GM12878 (cell line): ENCODE data around the gene FMOD. TPM values are rescaled to one million over a fixed set of nuclear protein-coding genes. Genes with fewer than 3 reads are reported as not detected.

Experiments used
- ATAC-seq: fragments of 200-7000 bp; cut with Tn5 transposase; 3 replicates; pipeline ENCODE4 v1.9.1; 2020; ENCODE audit warnings: mild to moderate bottlenecking, moderate library complexity
- BruUV-seq: library from RNA; stranded (reverse); fragments of 400-500 nt; replicated peaks from 2 replicates; lab custom pipeline; 2021; lab: Mats Ljungman, UMichigan
- CTCF ChIA-PET: fragments of 300-600 bp; sonication (Branson Sonifier 250); formaldehyde crosslinking; extraction: SDS; loops from one replicate; lab custom pipeline; 2021; ENCODE audit warnings: inconsistent platforms; lab: Yijun Ruan, JAX
- POLR2A ChIA-PET: fragments of 350-600 bp; formaldehyde crosslinking; extraction: SDS; loops from one replicate; lab custom pipeline; 2021; ENCODE audit warnings: inconsistent platforms; lab: Charles Lee
- RAD21 ChIA-PET: fragments of 300-600 bp; sonication (Branson Sonifier 250); formaldehyde crosslinking; loops from one replicate; lab custom pipeline; 2023; ENCODE audit warnings: antibody characterized with exemption; ENCODE audit not compliant: unreplicated experiment; lab: Charles Lee
- SMC1A ChIA-PET: fragments of 300-600 bp; sonication (Branson Sonifier 250); formaldehyde crosslinking; loops from one replicate; lab custom pipeline; 2023; ENCODE audit not compliant: unreplicated experiment, uncharacterized antibody; lab: Charles Lee
- DNase-seq: peaks from one replicate; pipeline ENCODE4 v3.0.0-alpha.2; 2011; ENCODE audit warnings: low read depth, low spot score
- FAIRE-seq: peaks from 3 replicates; lab custom pipeline; 2011; peaks lifted over from hg19 to GRCh38; lab: Jason Lieb, UNC
- H2AFZ ChIP-seq: 2 replicates; pipeline ENCODE4 v1.6.0; 2011; ENCODE audit warnings: low read depth, low read length, control low read depth; ENCODE audit not compliant: control insufficient read depth
- H3K27ac ChIP-seq: 2 replicates; pipeline ENCODE4 v1.5.1; 2011; ENCODE audit warnings: control low read depth; ENCODE audit not compliant: control insufficient read depth, insufficient read depth
- H3K27me3 ChIP-seq, 2 experiments: replicated peaks in 1 of 2; 2 replicates each; pipeline versions ENCODE4 v1.6.0 to v1.6.1; 2011; ENCODE audit warnings: low read length in 1 of 2; ENCODE audit not compliant: control insufficient read depth in 2 of 2, insufficient read depth in 2 of 2
- H3K36me3 ChIP-seq, 2 experiments: 2 replicates each; pipeline ENCODE4 v1.5.1; 2011; ENCODE audit warnings: low read length in 1 of 2; ENCODE audit not compliant: control insufficient read depth in 2 of 2, insufficient read depth in 2 of 2
- H3K4me1 ChIP-seq: 2 replicates; pipeline ENCODE4 v1.6.1; 2011; ENCODE audit warnings: mild to moderate bottlenecking, low read length, moderate library complexity, mixed read lengths; ENCODE audit not compliant: control insufficient read depth, insufficient read depth
- H3K4me2 ChIP-seq: 2 replicates; pipeline ENCODE4 v1.6.0; 2011; ENCODE audit warnings: control low read depth; ENCODE audit not compliant: control insufficient read depth, insufficient read depth
- H3K4me3 ChIP-seq: fragments of 200-600 bp; sonication (generic); 2 replicates; pipeline ENCODE4 v1.5.1; 2016
- H3K79me2 ChIP-seq: 2 replicates; pipeline ENCODE4 v1.6.0; 2011; ENCODE audit warnings: low read length; ENCODE audit not compliant: control insufficient read depth, insufficient read depth
- H3K9ac ChIP-seq: 2 replicates; pipeline ENCODE4 v1.8.0; 2011; ENCODE audit warnings: low read length, control low read depth, mixed read lengths; ENCODE audit not compliant: control insufficient read depth, insufficient read depth
- H3K9me3 ChIP-seq: replicated peaks from 3 replicates; pipeline ENCODE4 v1.5.1; 2011; ENCODE audit warnings: mild to moderate bottlenecking, low read length; ENCODE audit not compliant: control insufficient read depth, insufficient read depth
- H4K20me1 ChIP-seq: 2 replicates; pipeline ENCODE4 v1.6.0; 2011; ENCODE audit not compliant: control insufficient read depth, insufficient read depth
- ATF2 ChIP-seq: IDR thresholded peaks from 2 replicates; pipeline ENCODE4 v1.6.1; 2012; ENCODE audit warnings: low read length, inconsistent platforms
- BRCA1 ChIP-seq: IDR thresholded peaks from 2 replicates; pipeline ENCODE4 v1.6.1; 2011; ENCODE audit warnings: low read depth, low read length, improper control_type of control experiment
- EED ChIP-seq: sonication (generic); IDR thresholded peaks from 2 replicates; pipeline ENCODE4 v1.6.1; 2016; ENCODE audit warnings: antibody characterized with exemption, low read depth
- GATAD2B ChIP-seq: fragments of 450-650 bp; conservative IDR thresholded peaks from 2 replicates; pipeline ENCODE4 v1.6.1; 2017; ENCODE audit warnings: low read depth, mild to moderate bottlenecking, moderate library complexity
- HDGF ChIP-seq: fragments of 450-650 bp; IDR thresholded peaks from 2 replicates; pipeline ENCODE4 v1.6.1; 2016; ENCODE audit warnings: antibody characterized with exemption
- IKZF1 ChIP-seq: fragments of 450-650 bp; conservative IDR thresholded peaks from 2 replicates; pipeline ENCODE4 v1.6.1; 2017; ENCODE audit warnings: antibody characterized with exemption, mild to moderate bottlenecking
- IKZF2 ChIP-seq, 2 experiments: fragments of 450-650 bp; IDR thresholded peaks; 2 replicates each; pipeline ENCODE4 v1.6.1; 2017; ENCODE audit warnings: mild to moderate bottlenecking in 2 of 2, moderate library complexity in 2 of 2
- JUNB ChIP-seq: IDR thresholded peaks from 2 replicates; pipeline ENCODE4 v1.6.1; 2016; ENCODE audit warnings: antibody characterized with exemption, mild to moderate bottlenecking
- NFIC ChIP-seq: IDR thresholded peaks from 2 replicates; pipeline ENCODE4 v1.6.1; 2012; ENCODE audit warnings: low read depth, mild to moderate bottlenecking, inconsistent platforms, low read length, moderate library complexity
- NFYB ChIP-seq: IDR thresholded peaks from 2 replicates; pipeline ENCODE4 v1.6.1; 2011; ENCODE audit warnings: low read depth, mild to moderate bottlenecking, low read length, improper control_type of control experiment, moderate library complexity; ENCODE audit not compliant: insufficient read depth
- NR2C2 ChIP-seq: IDR thresholded peaks from 2 replicates; pipeline ENCODE4 v1.6.1; 2011; ENCODE audit warnings: borderline replicate concordance, low read depth; ENCODE audit not compliant: control insufficient read depth, insufficient read length
- NR2F1 ChIP-seq: fragments of 450-650 bp; conservative IDR thresholded peaks from 2 replicates; pipeline ENCODE4 v1.6.1; 2017; ENCODE audit warnings: mild to moderate bottlenecking
- POLR2A ChIP-seq: IDR thresholded peaks from 2 replicates; pipeline ENCODE4 v1.6.1; 2011; ENCODE audit warnings: low read depth, mild to moderate bottlenecking, low read length
- POLR2AphosphoS5 ChIP-seq: IDR thresholded peaks from 2 replicates; pipeline ENCODE4 v1.6.1; 2011; ENCODE audit warnings: mild to moderate bottlenecking, low read length, inconsistent platforms
- RELA ChIP-seq: fragments of 450-650 bp; IDR thresholded peaks from 2 replicates; pipeline ENCODE4 v1.8.0; 2014; ENCODE audit warnings: borderline replicate concordance; ENCODE audit not compliant: partially characterized antibody
- SMARCA5 ChIP-seq: fragments of 450-650 bp; IDR thresholded peaks from 2 replicates; pipeline ENCODE4 v1.6.1; 2017; ENCODE audit warnings: mild to moderate bottlenecking
- YY1 ChIP-seq: IDR thresholded peaks from 2 replicates; pipeline ENCODE4 v1.6.1; 2011; ENCODE audit warnings: low read depth, mild to moderate bottlenecking, low read length
- ZBED1 ChIP-seq: IDR thresholded peaks from 2 replicates; pipeline ENCODE4 v1.6.1; 2016; ENCODE audit warnings: borderline replicate concordance
- WGBS: methylation state at CpG from one replicate; pipeline ENCODE4 v1.1.6; 2016; ENCODE audit warnings: low lambda C conversion rate; ENCODE audit not compliant: insufficient replicate concordance, insufficient coverage; ENCODE audit errors: missing lambda C conversion rate; 5-methylcytosine and 5-hydroxymethylcytosine counted together
- in situ Hi-C: fragments of 300-500 bp; cut with MboI; formaldehyde crosslinking; loops from 9 replicates; pipeline ENCODE4 v1.14.3; 2018; ENCODE audit warnings: mixed read lengths
- intact Hi-C: fragments of 100-400 bp; cut with micrococcal nuclease; formaldehyde crosslinking; loops from one replicate; pipeline ENCODE4 v1.14.2; 2022; ENCODE audit not compliant: unreplicated experiment
- polyA plus RNA-seq, 11 experiments: library from polyadenylated mRNA; depleted of rRNA in 4 of 11; unstranded in 6 of 11; stranded (reverse) in 5 of 11; fragments of >200 nt; fragmentation: Nextera tagmentation in 4 of 11; fragmentation: Illumina TruSeq in 1 of 11; extraction: Ambion mirVana in 4 of 11; extraction: Trizol in 1 of 11; gene quantifications; 1 replicate in 1 of 11; 2 replicates in 10 of 11; pipeline versions ENCODE4 v1.2.1 to v1.2.3, GENCODE V29; 2011 to 2016; ENCODE audit warnings: inconsistent platforms in 2 of 11, missing spikeins in 2 of 11, low read depth in 1 of 11
- total RNA-seq, 4 experiments: library from RNA; depleted of rRNA in 3 of 4; stranded (reverse); fragments of >200 nt in 3 of 4; fragmentation: Illumina TruSeq in 1 of 4; extraction: Trizol in 1 of 4; gene quantifications; 2 replicates each; pipeline versions ENCODE4 v1.2.1 to v1.2.3, GENCODE V29; 2013 to 2021
- TF ChIP-seq, protein P1 (sequence below): fragments of 450-650 bp; conservative IDR thresholded peaks from 2 replicates; pipeline ENCODE4 v1.6.1; 2017; ENCODE audit warnings: mild to moderate bottlenecking, moderate library complexity

The FMOD gene
- total and polyA plus RNA-seq, 10 of the 15 experiments (the other 5 are each of a cell fraction or from before 2014, with no cell fraction given), result 0.03 to 0.26 (median 0.11) TPM; not detected in 7

GRCh38 chr1:203321273-203322052, 29.5 kb downstream of the FMOD start:
- H3K27ac ChIP-seq, result peak overlapping the region; percentile 70
- no peaks in the 10 kb centered on the region for H3K27me3 ChIP-seq
- no peak for FAIRE-seq
- BruUV-seq, result no TSS peak
- no peaks in the 10 kb centered on the region for H3K36me3 ChIP-seq
- ChIA-PET CTCF (interaction anchor here (1.2 to 10.0 kb wide), 13 partner anchors 12 to 282 kb away, joined by 3 to 281 read pairs (median 6); partner anchors contain the start of gene BTG2), POLR2A (interaction anchor here (1.6 to 9.5 kb wide), 4 partner anchors 12 to 35 kb away, joined by 4 to 395 read pairs (median 206); partner anchors contain the start of gene BTG2), SMC1A (interaction anchor here (1.0 to 9.8 kb wide), 6 partner anchors 12 to 57 kb away, joined by 3 to 590 read pairs (median 45); partner anchors contain the start of gene BTG2), RAD21 (interaction anchor here (0.6 to 9.5 kb wide), 7 partner anchors 9 to 51 kb away, joined by 3 to 541 read pairs (median 5); partner anchors contain the start of gene BTG2)
- intact Hi-C loops (loop anchor here (1.0 kb wide), 1 partner anchor 34 kb away; no protein-coding TSS in a partner anchor), in situ Hi-C loops (no loop called here)
- H3K79me2 ChIP-seq, result peaks cover 10% of the 10 kb centered on the region
- peak overlapping the region; percentile 93 for H3K4me2 ChIP-seq
- H3K9ac ChIP-seq, result peak overlapping the region; percentile 24
- peak overlapping the region; percentile 39 for H2AFZ ChIP-seq
- no peak overlapping the region; the same call in 1 of the 2 replicates for H3K4me3 ChIP-seq
- 79% methylated on average over 6 of the region's 6 CpGs for WGBS
- TF ChIP-seq EED, result peak; percentile 25; the same call in 1 of the 2 replicates
- no peak for TF ChIP-seq NR2C2
- TF ChIP-seq, protein P1, sequence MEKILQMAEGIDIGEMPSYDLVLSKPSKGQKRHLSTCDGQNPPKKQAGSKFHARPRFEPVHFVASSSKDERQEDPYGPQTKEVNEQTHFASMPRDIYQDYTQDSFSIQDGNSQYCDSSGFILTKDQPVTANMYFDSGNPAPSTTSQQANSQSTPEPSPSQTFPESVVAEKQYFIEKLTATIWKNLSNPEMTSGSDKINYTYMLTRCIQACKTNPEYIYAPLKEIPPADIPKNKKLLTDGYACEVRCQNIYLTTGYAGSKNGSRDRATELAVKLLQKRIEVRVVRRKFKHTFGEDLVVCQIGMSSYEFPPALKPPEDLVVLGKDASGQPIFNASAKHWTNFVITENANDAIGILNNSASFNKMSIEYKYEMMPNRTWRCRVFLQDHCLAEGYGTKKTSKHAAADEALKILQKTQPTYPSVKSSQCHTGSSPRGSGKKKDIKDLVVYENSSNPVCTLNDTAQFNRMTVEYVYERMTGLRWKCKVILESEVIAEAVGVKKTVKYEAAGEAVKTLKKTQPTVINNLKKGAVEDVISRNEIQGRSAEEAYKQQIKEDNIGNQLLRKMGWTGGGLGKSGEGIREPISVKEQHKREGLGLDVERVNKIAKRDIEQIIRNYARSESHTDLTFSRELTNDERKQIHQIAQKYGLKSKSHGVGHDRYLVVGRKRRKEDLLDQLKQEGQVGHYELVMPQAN, result 0 out of 2 replicates have a peak, but pooled peaks have one; percentile 52
- TF ChIP-seq NR2F1, result peak; percentile 82; the same call in 1 of the 2 replicates
- peak; percentile 50; the same call in 1 of the 2 replicates for TF ChIP-seq HDGF
- peak; percentile 37 for TF ChIP-seq IKZF1
- TF ChIP-seq BRCA1, result no peak
- TF ChIP-seq NFYB, result 0 out of 2 replicates have a peak, but pooled peaks have one; percentile 5
- no peak for TF ChIP-seq JUNB
- no peak for TF ChIP-seq NFIC
- no peak for TF ChIP-seq RELA
- no peak for TF ChIP-seq POLR2AphosphoS5
- TF ChIP-seq SMARCA5, result 0 out of 2 replicates have a peak, but pooled peaks have one; percentile 55
- 0 out of 2 replicates have a peak, but pooled peaks have one; percentile 22 for TF ChIP-seq ZBED1
- TF ChIP-seq GATAD2B, result peak; percentile 66; the same call in 1 of the 2 replicates
- TF ChIP-seq ATF2, result no peak
- peak; percentile 51; the same call in 1 of the 2 replicates for TF ChIP-seq POLR2A
- TF ChIP-seq YY1, result no peak
- peak in 1 of 2 experiments; percentile 6; a peak in 1 of 4 replicates for TF ChIP-seq IKZF2 (IDR thresholded peaks at IDR 0.05)
- TF ChIP-seq, all 136 proteins: peak for 11
- Histone ChIP-seq H3K9me3 (no peaks in the 10 kb centered on the region), H4K20me1 (no peaks in the 10 kb centered on the region), H3K4me1 (peaks cover 63% of the 10 kb centered on the region)
- DNase-seq (no peak), ATAC-seq (no peak)
